HG03571 (cell line): ENCODE data around the gene NPLOC4.
"Not testable (repeated sequence)": the region's sequence is repeated elsewhere in the genome, so short reads cannot be mapped to it uniquely, and the experiment has no call there.

ENCODE experiments used
- ATAC-seq: cut with Tn5 transposase; IDR thresholded peaks from one replicate; pipeline ENCODE4 v1.9.1; 2021; ENCODE audit not compliant: unreplicated experiment

The NPLOC4 gene

GRCh38 chr17:81535480-81536298 is 101.2 kb downstream of the NPLOC4 start:
- ATAC-seq, result no peak

DNA sequence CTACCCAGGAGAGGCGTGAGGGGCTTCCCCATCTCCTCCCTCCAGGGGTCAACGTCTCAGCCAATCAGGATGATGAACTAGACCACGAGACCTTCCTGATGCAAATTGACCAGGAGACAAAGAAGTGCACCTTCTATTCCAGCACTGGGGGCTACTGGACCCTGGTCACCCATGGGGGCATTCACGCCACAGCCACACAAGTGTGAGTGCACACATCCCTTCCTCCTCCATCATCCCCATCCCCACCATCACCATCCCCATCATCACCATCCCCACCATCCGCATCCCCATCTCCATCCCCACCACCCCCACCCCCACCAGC is 101.9 kb downstream of the NPLOC4 start:
- ATAC-seq, result no peak

GRCh38 chr17:81534157-81535006 is 102.5 kb downstream of the NPLOC4 start:
- ATAC-seq, result no peak

DNA sequence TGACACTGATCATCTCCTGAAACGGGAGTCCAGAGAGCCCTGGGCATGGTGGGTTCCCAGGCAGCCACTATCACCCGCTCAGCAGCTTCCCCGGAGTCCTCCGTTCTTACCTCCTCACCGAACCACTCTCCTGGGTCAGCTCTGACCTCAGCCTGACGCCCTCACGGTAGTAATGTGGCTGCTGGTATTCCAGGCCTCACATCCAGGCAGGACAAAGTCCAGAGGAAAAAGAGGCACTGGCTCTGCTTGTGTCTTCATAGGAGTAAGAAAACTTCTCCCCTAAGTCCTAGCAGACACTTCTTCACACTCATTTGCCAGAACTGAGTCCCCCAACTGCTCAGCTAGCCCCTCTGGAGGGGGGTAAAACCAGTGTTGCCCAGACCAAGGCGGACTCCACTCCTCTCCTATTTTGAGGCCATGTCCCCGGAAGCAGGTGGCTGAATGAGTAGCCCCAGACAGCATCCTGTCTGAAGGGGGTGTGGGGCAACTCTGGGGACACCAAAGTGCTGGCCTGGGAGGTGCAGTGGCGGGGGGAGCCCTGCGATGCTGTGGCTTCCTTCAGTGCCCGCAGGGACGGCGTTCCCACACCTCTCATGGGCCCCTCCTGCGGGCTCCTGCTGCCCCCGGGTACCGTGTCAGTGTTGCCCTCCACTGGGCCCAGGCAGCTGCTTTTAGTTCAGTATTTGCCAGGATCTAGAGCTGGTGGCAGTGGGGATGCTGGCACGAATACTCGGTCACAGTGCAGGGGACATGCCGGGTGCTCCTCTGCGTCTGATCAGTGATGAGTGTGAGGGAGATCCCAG is 103.4 kb downstream of the NPLOC4 start:
- ATAC-seq, result no peak

DNA sequence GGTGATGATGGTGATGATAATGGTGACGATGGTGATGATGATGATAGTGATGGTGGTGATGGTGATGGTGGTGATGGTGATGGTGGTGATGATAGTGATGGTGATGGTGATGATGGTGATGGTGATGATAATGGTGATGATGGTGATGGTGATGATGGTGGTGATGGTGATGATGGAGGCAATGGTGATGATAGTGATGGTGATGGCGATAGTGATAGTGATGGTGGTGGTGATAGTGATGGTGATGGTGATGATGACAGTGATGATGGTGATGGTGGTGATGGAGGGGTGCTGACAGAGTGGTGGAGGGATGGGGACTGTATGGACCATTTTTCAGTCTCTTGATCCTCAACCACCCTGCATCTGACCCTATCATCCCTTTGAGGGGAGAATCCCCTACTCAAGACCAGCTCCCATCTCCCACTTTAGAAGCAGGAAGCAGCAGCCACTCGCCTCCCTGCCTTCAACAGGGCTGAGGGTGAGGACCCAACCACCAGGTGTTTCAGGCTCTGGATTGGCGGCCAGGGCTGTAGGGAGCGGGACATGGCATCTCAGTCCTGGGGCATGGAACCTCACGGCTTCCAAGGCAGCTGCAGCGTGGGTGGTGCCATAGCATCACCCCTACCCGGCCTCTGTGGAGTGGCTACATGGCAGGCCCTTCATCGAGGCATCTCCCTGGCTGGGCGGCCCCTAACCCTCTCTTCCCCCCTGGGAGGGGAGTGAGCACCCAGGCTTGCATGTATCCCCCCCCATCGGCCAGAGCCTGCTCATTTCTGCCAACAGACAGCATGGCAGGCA is 104.2 kb downstream of the NPLOC4 start:
- no peak for ATAC-seq

DNA sequence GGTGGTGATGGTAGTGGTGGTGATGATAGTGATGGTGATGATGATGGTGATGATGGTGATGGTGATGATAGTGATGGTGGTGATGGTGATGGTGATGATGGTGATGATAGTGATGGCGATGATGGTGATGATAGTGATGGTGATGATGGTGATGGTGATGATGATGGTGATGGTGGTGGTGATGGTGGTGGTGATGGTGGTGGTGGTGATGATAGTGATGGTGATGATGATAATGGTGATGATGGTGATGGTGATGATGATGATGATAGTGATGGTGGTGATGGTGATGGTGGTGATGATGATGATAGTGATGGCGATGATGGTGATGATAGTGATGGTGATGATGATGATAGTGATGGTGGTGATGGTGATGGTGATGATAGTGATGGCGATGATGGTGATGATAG is 104.9 kb downstream of the NPLOC4 start:
- ATAC-seq, result not testable (repeated sequence)

- not testable (repeated sequence) for ATAC-seq
Observed at GRCh38 chr17:81531013-81531412, 105.9 kb downstream of the NPLOC4 start.

DNA sequence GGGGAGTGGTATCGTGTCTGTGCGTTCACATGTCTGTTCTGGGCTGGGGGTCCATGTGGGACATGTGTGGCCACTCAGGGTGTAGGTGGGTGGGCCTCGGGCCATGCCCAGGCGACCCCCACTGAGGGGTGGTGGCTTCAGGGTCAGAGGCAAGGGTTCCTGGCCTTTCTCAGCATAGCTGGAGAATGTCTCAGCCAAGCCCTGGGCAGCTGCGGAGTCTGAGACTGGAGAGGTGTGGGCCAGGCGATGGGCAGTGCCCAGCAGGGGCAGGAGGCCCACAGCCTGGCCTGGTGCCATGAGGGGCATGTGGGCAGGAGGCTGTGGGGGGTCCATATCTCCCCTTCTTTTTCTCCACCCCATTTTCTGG is 107.5 kb downstream of the NPLOC4 start:
- ATAC-seq, result no peak

GRCh38 chr17:81528651-81529436 is 108.1 kb downstream of the NPLOC4 start:
- ATAC-seq, result no peak

- no peak for ATAC-seq
Observed at GRCh38 chr17:81528384-81528650, 108.6 kb downstream of the NPLOC4 start.

DNA sequence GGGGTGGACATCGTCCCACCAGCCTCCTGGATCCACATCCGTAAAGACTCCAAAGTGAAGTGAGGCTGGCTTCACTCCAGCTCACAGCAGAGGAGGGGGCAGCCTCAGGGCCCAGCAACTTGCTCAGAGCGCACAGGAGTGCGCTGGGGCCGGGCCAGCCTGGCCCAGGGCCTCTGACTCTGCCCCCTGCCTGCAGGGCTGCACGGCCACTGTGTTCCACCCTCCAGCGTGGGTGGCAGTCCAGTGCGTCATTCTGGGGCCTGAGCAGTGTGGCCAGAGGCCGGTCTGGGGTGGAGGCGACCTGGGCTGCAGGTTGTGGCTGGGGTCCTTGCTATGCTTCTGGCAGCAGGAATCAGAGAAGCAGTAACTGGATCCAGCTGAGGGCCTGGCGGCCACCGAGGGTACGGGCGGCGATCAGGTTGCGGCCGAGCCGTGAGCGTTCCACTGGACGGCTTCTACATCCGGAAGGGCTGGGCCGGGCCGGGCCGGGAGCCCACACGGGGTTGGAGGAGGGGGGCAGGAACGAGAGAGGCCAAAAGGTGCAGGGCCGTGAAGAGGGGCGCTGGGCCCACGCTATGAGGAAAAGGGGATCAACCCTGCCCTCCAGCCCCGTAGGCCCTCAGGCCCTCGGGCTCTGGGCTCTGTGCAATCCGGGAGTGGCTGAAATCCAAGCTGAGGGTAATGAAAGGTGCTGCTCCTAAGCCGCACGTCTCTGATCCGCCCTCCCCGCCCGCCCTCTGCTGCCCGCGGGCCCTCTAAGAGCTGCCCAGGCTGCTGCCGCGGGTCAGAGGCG is 109.1 kb downstream of the NPLOC4 start, which contains the start of gene FSCN2:
TSS of gene FSCN2 (plus strand) at position 787 of the 793 bp plus-strand sequence. CDS start 155 bp downstream, outside the sequence.
- ATAC-seq, result no peak

- ATAC-seq, result no peak
Observed at GRCh38 chr17:81526662-81527571, 110.0 kb downstream of the NPLOC4 start.

DNA sequence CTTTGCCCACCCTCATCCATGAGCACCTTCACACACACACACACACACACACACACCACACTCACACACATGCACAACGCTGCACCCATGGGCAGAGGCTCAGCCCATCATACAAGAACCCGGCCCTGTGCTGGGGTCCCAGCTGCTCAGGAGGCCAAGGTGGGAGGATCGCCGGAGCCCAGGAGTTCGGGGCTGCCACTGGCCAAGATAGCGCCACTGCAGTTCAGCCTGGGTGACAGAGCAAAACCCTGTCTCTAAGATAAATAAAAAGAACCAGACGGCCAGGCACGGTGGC is 112.1 kb downstream of the NPLOC4 start:
- ATAC-seq, result no peak

GRCh38 chr17:81524039-81524864 is 112.7 kb downstream of the NPLOC4 start:
- ATAC-seq, result no peak

GRCh38 chr17:81523402-81524038 is 113.4 kb downstream of the NPLOC4 start:
- no peak for ATAC-seq

DNA sequence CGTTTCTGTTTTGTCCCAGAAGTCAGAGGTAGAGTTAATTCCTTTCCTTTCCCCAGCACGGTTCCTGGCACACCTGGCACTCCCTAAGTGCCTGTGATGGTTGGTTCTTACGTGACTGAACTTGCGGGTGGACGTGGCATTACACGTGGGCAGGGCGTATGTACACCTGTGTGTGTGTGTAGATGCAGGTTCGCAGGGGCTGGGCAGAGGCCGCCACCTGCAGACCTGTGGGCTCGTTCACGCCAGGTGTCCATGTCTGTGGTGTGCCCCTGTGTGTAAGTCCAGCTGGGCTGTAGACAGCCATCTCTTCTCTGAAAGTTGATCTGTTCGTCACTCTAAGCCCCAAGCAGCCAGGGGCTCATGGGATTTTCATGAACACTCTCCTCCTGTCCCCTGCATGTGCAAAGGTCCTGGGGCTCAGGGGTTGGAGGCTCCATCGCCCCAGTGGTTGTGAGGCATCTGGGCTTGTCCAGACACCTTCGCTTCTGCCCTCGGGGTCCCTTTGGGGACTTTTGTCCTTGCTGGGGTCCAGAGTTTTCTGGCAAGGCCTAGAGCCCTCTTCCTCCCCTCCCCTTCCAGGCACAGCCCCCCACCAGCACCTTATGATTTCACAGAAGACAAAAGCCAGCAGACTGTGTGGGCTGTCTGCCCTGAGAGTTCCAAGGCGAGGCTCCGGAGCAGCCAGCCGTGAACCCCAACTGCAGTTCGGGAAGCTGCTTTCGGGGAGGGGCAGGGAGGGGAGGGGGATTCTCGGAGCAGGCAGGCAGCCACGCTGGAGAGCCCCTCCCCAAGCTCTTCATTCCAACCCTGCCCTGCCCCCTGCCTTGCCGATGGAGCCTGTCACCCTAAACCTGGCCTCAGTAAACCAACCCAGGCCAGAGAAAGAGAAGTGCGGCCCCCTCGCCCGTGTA is 114.2 kb downstream of the NPLOC4 start:
- no peak for ATAC-seq
